Brain microvascular endothelial cell (primary cell): ENCODE measurements around the gene PHF21B.

Experiments used
- DNase-seq: peaks from one replicate; pipeline ENCODE4 v3.0.0-alpha.2; 2020
- H3K27ac ChIP-seq: fragments of 250-450 bp; sonication (Bioruptor Pico); 2 replicates; pipeline ENCODE4 v1.5.1; 2020; ENCODE audit warnings: mild to moderate bottlenecking, moderate library complexity
- H3K27me3 ChIP-seq: fragments of 250-450 bp; sonication (Bioruptor Pico); replicated peaks from 2 replicates; pipeline ENCODE4 v1.5.1; 2020; ENCODE audit warnings: mild to moderate bottlenecking
- H3K36me3 ChIP-seq: fragments of 250-450 bp; sonication (Bioruptor Pico); replicated peaks from 2 replicates; pipeline ENCODE4 v1.5.1; 2020; ENCODE audit warnings: mild to moderate bottlenecking
- H3K4me3 ChIP-seq: 2 replicates; pipeline ENCODE4 v1.5.1; 2011; ENCODE audit warnings: low read depth, mild to moderate bottlenecking, control low read depth, low read length, moderate library complexity
- CTCF ChIP-seq: IDR thresholded peaks from 2 replicates; pipeline ENCODE4 v1.5.1; 2011; ENCODE audit warnings: low read depth, mild to moderate bottlenecking, moderate library complexity, low read length, control low read depth, inconsistent platforms; ENCODE audit errors: missing control alignments
- in situ Hi-C: cut with HindIII; loops from 2 replicates; pipeline ENCODE4 v1.10.0; 2017; ENCODE audit warnings: low sequenced_read_pairs, low pct_ligation_motif_present

PHF21B gene

DNA sequence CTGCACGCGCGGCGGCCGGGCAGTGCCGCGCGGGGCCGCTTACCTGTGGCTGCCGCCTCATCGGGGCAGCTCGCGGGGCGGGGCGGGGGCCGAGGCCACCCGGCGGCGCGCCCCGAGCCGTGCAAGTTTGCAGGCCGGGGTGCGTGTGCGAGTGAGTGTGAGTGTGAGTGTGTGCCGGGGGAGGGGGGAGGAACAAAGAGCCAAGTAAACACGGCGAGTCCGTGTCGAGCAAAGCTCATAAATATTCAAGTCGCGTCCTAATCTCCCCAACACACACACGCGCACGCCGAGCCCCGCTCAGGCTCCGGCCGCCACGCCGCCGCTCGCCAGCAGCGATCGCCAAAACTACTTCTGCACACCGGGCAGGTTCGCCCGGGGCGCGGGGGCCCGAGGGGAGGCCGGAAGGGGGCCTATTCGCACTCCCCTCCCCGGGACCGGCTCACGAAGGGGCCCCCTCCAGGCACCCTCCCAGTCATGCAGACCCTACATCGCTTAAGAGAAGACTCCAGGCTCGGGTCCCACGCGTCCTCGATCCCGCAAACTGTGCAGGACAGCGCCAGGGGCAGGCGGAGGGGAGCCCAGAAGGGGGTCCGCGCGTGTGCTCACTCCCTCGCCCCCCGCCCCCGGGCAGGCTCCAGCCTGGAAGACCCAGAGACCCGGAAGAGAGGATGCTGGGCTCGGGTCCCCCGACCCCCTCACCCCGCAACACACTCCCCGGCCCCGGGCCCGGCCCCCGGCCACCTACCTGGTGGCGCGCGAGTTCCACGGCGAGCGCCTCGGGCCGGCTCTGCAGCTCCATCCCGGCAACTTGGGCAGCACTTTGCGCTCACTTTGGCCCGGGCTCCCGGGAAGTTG, 827 bp downstream of the PHF21B start:
- H3K27ac ChIP-seq, result no peak overlapping the region
- H3K36me3 ChIP-seq, result no peaks in the 10 kb centered on the region
- in situ Hi-C loops, result no loop called here
- DNase-seq, result no peak
- no peak for TF ChIP-seq CTCF
- peaks cover 59% of the 10 kb centered on the region for H3K27me3 ChIP-seq
- no peak overlapping the region for H3K4me3 ChIP-seq

DNA sequence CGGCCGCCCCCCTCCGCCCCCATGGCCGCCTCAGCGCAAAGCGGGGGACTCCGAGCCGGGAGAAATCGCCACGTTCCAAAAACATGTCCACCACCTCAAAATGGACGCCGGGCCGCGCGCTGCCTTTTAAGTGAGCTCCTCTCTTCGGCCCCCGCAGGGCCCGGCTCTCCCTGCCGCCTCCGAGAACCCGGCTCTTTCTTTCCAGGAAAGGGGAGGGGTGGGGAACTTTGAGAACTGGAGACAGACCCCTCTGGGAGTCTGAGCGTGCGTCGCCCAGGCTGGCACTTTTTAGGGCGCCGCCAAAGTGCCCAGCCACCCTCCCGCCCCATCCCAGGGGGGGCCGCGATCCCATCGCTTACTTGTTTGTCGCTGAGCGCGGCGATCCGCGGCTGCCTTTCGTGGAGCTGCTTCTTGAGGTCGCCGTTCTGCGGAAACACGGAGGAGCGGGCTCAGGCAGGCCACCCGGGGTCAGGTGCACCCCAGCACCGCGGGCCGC, 1.6 kb downstream of the PHF21B start:
- Histone ChIP-seq H3K27me3 (peaks cover 59% of the 10 kb centered on the region), H3K27ac (no peak overlapping the region), H3K36me3 (no peaks in the 10 kb centered on the region), H3K4me3 (peak overlapping the region; percentile 5)
- no peak for TF ChIP-seq CTCF
- DNase-seq, result no peak
- in situ Hi-C loops, result no loop called here

GRCh38 chr22:45007391-45008185, 2.2 kb downstream of the PHF21B start:
- in situ Hi-C loops, result no loop called here
- H3K27me3 ChIP-seq, result peaks cover 59% of the 10 kb centered on the region
- peak overlapping the region; percentile 5 for H3K4me3 ChIP-seq
- no peaks in the 10 kb centered on the region for H3K36me3 ChIP-seq
- peak; percentile 2 for DNase-seq
- no peak for TF ChIP-seq CTCF
- no peak overlapping the region for H3K27ac ChIP-seq

DNA sequence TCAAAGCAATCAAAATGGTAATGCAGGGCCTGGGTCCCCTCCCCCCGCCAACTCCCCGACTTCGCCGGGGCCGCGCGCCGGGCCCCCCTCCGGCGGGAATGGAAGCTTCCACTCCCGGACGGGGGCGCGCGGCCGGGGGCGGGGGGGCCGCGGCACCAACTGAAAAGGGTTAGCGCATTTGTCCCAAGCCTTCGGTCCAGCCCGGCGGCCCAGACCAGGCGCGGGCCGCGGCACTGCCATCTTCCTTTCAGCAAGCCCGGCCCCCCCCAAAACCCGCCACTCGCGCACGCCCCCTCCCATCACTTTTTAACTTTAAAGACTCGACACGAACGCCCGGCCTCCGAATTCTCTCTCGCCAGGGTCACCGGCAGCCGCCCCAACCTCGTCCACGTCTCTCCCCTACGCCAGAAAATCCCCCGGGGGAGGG, 2.8 kb downstream of the PHF21B start:
- no peak for DNase-seq
- no peak for TF ChIP-seq CTCF
- Histone ChIP-seq H3K27me3 (peaks cover 57% of the 10 kb centered on the region), H3K36me3 (no peaks in the 10 kb centered on the region), H3K27ac (no peak overlapping the region), H3K4me3 (no peak overlapping the region)
- in situ Hi-C loops, result no loop called here

DNA sequence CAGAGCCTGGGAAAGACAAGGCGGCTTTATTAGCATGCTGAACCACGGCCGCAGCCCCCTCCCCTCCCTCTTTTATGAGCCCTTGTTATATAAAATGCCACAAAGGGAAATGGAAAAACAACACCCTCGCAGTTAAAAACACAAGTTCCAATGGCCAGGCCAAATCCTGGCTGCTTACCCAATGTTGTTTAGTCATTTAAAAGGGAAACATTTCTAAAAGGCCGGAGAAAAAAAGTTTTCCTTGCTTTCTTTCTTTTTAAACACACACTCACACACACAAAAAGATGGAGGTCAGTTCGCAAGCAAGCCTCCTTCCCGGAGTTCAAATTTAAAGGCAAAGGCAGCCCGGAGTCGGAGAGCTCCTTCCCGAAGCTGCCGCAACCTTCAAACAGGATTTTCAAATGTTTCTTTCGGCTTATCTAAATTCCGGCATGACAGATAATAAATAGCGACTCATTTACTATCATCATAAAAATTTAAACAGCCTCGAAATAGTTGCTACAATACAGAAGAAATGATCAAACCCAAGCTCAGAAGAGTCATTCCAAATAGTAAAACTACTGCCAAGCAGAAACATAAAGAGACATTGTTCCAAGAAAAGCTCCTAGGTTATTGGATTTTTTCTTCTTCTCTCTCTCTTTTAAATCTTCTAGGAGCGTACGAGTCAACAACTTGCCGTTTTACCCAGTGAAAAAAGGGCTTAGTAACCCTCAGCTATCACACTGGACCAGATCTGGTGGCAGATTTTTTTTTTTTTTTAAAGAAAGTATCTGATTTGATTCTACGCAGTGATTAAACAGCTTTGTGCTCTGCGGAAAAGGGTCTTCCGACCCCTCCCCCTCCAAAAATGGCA, 3.5 kb downstream of the PHF21B start:
- Histone ChIP-seq H3K36me3 (no peaks in the 10 kb centered on the region), H3K4me3 (no peak overlapping the region), H3K27ac (no peak overlapping the region), H3K27me3 (peaks cover 51% of the 10 kb centered on the region)
- DNase-seq, result no peak
- in situ Hi-C loops, result no loop called here
- no peak for TF ChIP-seq CTCF
